ENCODE data around the gene FUOM.
"Not testable (repeated sequence)": the region's sequence is repeated elsewhere in the genome, so short reads cannot be mapped to it uniquely, and the experiment has no call there.

GRCh38 chr10:133386951-133387350, 29.1 kb upstream of the FUOM start:
- not testable (repeated sequence) for TF ChIP-seq CTCF, POLR2A (IDR thresholded peaks at IDR 0.05)

All from testis (tissue), 2 donors.